Ecto neural progenitor cell (in vitro differentiated cells): ENCODE measurements around the gene NSG2.
"Not testable (repeated sequence)": the region's sequence is repeated elsewhere in the genome, so short reads cannot be mapped to it uniquely, and the experiment has no call there.

Experiments used
- DNase-seq: peaks from one replicate; pipeline ENCODE4 v3.0.0-alpha.2; 2018; ENCODE audit warnings: low spot score

The NSG2 gene

DNA sequence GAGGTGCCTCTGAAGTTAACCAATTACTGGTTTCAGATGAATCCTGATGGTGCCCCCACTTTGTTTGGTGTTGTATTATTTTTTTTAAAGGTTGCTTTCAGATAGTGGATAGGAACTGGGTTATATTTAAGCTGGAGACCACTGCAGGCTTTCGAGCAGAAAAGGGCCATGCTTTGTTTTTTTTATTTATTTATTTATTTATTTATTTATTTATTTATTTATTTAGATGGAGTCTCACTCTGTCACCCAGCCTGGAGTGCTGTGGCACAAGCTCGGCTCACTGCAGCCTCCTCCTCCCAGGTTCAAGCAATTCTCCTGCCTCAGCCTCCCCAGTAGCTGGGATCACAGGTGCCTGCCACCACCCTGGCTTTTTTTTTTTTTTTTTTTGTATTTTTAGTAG, 57.1 kb downstream of the NSG2 start:
- not testable (repeated sequence) for DNase-seq

DNA sequence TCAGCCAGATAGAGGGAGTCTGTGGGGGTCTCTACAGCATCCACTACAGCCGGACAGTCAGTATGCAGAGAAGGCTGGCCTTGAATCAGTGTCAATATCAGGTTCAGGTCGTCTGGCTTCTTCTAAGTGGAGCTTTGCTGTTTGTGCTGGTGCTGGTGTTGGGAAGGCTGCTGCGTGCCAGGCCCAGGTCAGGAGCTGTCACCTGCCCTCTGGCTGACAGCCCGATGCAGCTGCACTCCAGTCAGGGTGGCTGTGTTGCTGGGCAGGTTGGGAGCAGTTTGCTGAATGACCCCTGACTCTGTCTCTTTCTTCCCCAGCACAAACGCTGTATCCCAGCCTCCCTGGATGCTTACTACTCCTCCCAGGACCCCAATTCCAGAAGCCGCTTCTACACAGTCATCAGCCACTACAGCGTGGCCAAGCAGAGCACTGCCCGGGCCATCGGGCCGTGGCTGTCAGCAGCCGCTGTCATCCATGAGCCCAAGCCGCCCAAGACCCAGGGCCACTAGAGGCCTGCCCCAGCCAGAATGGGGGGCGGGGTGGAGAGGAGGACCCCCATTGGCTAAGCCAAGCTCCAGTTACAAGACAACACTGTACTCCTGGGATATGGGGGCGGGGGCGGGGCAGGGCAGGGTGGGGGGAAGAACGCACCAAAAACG, 61.6 kb downstream of the NSG2 start:
- no peak for DNase-seq

GRCh38 chr5:174108745-174109144, 63.2 kb downstream of the NSG2 start:
- DNase-seq: no peak

- DNase-seq: no peak
These were observed 64.3 kb downstream of the NSG2 start for GRCh38 chr5:174109698-174110260.

- no peak for DNase-seq
These were observed 64.8 kb downstream of the NSG2 start for GRCh38 chr5:174110310-174110709.

- no peak for DNase-seq
These were observed 65.9 kb downstream of the NSG2 start for GRCh38 chr5:174111287-174111973.

GRCh38 chr5:174115226-174115625, 69.7 kb downstream of the NSG2 start:
- DNase-seq: no peak

GRCh38 chr5:174118823-174119467, 73.4 kb downstream of the NSG2 start:
- DNase-seq: no peak

- DNase-seq: no peak
These were observed 74.0 kb downstream of the NSG2 start for GRCh38 chr5:174119468-174119881.

DNA sequence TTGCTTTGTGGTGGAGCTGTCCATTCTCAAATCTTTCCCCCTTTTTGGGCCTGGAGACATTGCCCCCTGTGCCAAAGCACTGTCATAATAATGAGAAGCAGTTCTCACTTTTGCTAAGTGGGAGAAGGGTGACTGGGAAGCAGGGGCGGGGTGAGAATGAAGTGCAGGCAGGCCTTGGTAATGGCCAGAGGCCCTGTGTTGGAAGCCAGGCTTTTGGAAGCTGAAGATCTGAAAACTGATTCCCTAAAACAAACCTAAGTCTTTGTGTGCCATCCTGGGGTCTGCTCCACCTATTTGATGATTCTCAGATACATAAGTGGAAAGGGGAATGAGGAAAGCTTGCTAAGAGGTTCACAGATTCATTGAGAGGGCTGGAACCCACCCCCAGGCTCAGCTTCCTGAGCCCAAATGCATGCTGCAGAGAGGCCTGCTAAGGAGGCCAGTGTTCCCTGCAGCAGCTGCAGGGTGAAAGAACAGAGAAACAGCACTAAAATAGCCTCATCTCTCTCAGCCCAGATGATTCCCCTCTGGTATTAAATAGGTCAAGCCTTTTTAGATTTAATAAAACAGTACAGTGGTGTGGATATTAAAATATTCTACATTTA, 75.0 kb downstream of the NSG2 start:
- no peak for DNase-seq

GRCh38 chr5:174134545-174134944, 89.0 kb downstream of the NSG2 start:
- no peak for DNase-seq

- DNase-seq: no peak
These were observed 94.1 kb downstream of the NSG2 start for GRCh38 chr5:174139623-174140022.

GRCh38 chr5:174140452-174141020, 95.0 kb downstream of the NSG2 start:
- no peak for DNase-seq

GRCh38 chr5:174141398-174141797, 95.9 kb downstream of the NSG2 start:
- DNase-seq: no peak

- DNase-seq: no peak
These were observed 99.6 kb downstream of the NSG2 start for GRCh38 chr5:174145091-174145490.

DNA sequence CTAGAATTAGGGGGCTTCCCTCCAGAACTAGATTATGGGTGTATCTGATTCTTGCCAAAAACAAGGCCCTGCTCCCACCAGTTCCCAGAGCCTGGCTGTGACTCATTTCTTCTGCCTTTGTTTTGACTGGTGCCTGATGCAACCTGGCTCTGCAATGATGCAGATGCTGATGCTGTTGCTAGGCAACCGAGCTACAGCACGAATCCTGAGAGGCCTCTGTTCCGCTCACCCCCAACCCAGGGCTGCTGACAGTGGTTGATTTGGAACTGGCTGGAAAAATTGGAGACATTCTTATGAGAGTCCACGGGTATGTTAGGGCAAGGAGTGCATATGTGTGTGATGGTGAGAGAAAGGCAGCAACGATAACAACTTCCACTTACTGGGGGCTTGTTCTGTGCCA, 100.3 kb downstream of the NSG2 start:
- DNase-seq: peak; percentile 57

DNA sequence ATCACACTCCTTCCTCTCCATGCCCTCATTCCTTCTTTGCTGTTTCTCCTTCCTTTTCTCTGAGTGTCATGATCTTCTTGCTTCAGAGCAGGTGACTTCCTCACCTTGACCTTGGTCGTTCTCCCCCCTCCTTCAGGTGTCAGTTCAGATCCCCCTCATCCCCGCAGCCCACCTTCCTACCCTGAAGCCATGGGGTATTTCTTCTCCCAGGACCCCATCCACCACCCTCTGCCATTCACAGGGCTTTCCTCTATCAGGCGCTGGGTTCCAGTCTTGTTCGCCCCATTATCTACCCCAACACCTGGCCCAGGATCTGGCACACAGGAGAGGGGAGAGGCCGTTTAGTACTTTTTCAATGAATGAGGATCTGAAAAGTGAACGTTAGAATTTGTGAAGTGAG, 101.0 kb downstream of the NSG2 start:
- no peak for DNase-seq

DNA sequence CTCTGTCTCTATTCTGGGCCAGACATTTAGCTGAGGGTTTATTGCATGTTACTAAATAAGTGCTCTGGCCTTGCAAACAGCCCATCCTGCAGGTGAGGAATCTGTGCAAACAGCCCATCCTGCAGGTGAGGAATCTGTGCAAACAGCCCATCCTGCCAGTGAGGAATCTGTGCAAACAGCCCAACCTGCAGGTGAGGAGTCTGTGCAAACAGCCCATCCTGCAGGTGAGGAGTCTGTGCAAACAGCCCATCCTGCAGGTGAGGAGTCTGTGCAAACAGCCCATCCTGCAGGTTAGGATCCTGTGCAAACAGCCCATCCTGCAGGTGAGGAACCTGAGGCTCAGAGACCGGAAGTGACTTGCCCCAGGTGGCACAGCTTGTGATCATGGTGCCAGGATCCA, 101.5 kb downstream of the NSG2 start:
- DNase-seq: not testable (repeated sequence)

DNA sequence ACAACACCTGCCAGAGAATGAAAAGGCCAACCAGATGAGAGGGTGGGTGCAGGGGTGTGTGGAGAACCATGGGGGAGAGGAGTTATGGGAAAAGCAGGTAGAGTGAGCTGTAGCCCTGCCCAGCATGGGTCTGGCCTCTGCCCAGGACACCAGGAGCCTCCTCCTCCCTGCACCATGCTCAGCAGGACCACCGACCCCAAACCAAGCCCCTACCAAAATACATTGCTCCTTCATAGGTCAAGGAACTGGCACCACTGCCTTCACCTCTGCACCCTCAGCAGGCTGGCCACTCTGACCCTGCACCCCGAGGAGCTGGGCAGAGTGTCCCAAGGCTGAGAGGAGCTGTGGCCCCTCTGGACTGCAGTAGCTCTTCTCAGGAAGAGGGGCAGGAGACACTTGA, 102.0 kb downstream of the NSG2 start:
- DNase-seq: no peak

GRCh38 chr5:174148721-174149120, 103.2 kb downstream of the NSG2 start:
- DNase-seq: no peak

DNA sequence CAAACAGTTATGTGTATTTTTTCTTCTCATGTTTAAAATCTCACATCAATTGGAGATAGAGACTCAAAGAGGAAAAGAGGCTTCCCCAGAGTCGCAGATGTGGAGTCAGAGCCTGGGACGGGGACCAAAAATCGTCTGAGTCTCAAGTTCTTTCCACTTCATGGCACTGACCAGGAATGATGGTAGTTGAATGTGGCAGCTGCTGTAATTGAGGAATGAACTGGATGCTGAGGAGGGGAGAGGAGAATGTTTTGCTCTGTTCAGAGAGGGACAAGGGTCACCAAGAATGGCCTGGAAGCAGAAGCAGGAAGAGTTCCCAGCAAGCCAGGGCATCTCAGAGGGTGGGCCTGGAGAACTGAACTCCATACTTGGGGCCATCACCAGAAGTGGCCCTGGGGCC, 103.9 kb downstream of the NSG2 start:
- no peak for DNase-seq

DNA sequence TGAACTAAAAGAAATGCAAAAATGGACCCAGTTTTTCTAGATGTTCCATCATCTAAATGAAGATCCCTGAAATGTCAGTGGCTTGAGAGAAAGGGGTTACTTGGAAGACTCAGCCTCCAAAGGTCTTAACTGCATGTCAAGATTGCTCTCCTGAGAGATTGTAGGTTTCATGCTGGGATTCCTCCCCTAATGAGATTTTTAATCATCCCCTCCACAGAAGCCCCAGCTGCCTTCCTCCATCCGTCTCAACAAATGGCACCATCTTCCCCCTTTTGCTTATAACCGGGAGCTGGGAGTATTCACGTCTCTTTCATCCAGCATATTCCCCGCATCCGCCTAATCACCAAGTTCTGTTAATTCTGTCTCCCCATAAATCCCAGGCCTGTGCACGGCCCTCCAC, 104.5 kb downstream of the NSG2 start:
- DNase-seq: no peak
